ENCODE measurements around the gene ZBTB20. TPM values are rescaled to one million over a fixed set of nuclear protein-coding genes. Genes with fewer than 3 reads are reported as not detected.

The ZBTB20 gene
- polyA plus RNA-seq, 1 of the 3 experiments (the other 2 are of a cell fraction) = 0.43 TPM

GRCh38 chr3:115018694-115019093 lies 128.4 kb downstream of the ZBTB20 start:
- Histone ChIP-seq H3K4me3 (ENCODE audit: low read depth in 2 of 2, low read length in 1 of 2) (no peak overlapping the region), H3K9me2 (no peaks in the 10 kb centered on the region), H3K4me2 (no peak overlapping the region), H4K20me1 (ENCODE audit: insufficient read depth) (no peaks in the 10 kb centered on the region), H3K36me3 (replicated peaks in 1 of 2; ENCODE audit: control insufficient read depth in 1 of 2, insufficient read depth in 2 of 2, low read length in 1 of 2) (peaks cover 0 to 9% of the 10 kb centered on the region in 2 experiments), H2AFZ (ENCODE audit: low read depth) (no peak overlapping the region), H3K4me1 (ENCODE audit: control insufficient read depth in 1 of 2, insufficient read depth in 2 of 2, low read depth in 1 of 2, low read length in 1 of 2) (no peaks in the 10 kb centered on the region), H3K9ac (no peak overlapping the region), H3F3A (replicated peaks; ENCODE audit: insufficient read depth) (no peaks in the 10 kb centered on the region), H3K27me3 (ENCODE audit: insufficient read depth) (no peaks in the 10 kb centered on the region), H3K79me2 (ENCODE audit: insufficient read depth) (no peaks in the 10 kb centered on the region), H3K9me3 (peaks cover 6% of the 10 kb centered on the region), H3K27ac (ENCODE audit: low read depth in 2 of 2, low read length in 1 of 2) (no peak overlapping the region)
- CTCF ChIA-PET = no interaction called here
- no peak for DNase-seq
- no peak for TF ChIP-seq YY1 (IDR thresholded peaks at IDR 0.05; ENCODE audit: low read depth)
- TF ChIP-seq SIN3A (IDR thresholded peaks at IDR 0.05; ENCODE audit: borderline replicate concordance, low read depth, low read length) = no peak
- no peak for TF ChIP-seq MAX (IDR thresholded peaks at IDR 0.05; ENCODE audit: low read depth)
- TF ChIP-seq FOXJ3 (CRISPR knock-in tag; IDR thresholded peaks at IDR 0.05) = no peak
- TF ChIP-seq MXI1 (IDR thresholded peaks at IDR 0.05; ENCODE audit: low read depth, low read length) = no peak
- no peak for TF ChIP-seq POLR2AphosphoS5 (IDR thresholded peaks at IDR 0.05; ENCODE audit: low read depth, low read length)
- no peak for TF ChIP-seq SMC3 (IDR thresholded peaks at IDR 0.05; ENCODE audit: low read depth, low read length)
- TF ChIP-seq FOXM1 (IDR thresholded peaks at IDR 0.05; ENCODE audit: low read depth) = no peak
- POLR2A ChIA-PET = no interaction called here
- WGBS (ENCODE audit: low lambda C conversion rate) = 63% methylated on average over 2 of the region's 2 CpGs

GRCh38 chr3:115007966-115008365 lies 139.1 kb downstream of the ZBTB20 start:
- H3K9me2 ChIP-seq = 0 out of 2 replicates have a peak, but pooled peaks cover 5% of the 10 kb centered on the region
- H3K79me2 ChIP-seq (ENCODE audit: insufficient read depth) = no peaks in the 10 kb centered on the region
- ChIA-PET CTCF (interaction anchor here (0.7 kb wide), 1 partner anchor 78 kb away, joined by 3 read pairs; no protein-coding TSS in a partner anchor), POLR2A (no interaction called here)
- DNase-seq = no peak
- H3K4me3 ChIP-seq (ENCODE audit: low read depth in 2 of 2, low read length in 1 of 2) = no peak overlapping the region
- no peak overlapping the region for H3K27ac ChIP-seq (ENCODE audit: low read depth in 2 of 2, low read length in 1 of 2)
- H3K36me3 ChIP-seq (replicated peaks in 1 of 2; ENCODE audit: control insufficient read depth in 1 of 2, insufficient read depth in 2 of 2, low read length in 1 of 2) = peaks cover 0 to 6% of the 10 kb centered on the region in 2 experiments
- no peaks in the 10 kb centered on the region for H3K27me3 ChIP-seq (ENCODE audit: insufficient read depth)
- H3K4me1 ChIP-seq (ENCODE audit: control insufficient read depth in 1 of 2, insufficient read depth in 2 of 2, low read depth in 1 of 2, low read length in 1 of 2) = no peaks in the 10 kb centered on the region
- H3K4me2 ChIP-seq = no peak overlapping the region
- 64% methylated on average over 1 of the region's 1 CpG for WGBS (ENCODE audit: low lambda C conversion rate)
- no peaks in the 10 kb centered on the region for H3F3A ChIP-seq (replicated peaks; ENCODE audit: insufficient read depth)
- no peaks in the 10 kb centered on the region for H4K20me1 ChIP-seq (ENCODE audit: insufficient read depth)
- H2AFZ ChIP-seq (ENCODE audit: low read depth) = no peak overlapping the region
- H3K9ac ChIP-seq = no peak overlapping the region
- no peak for TF ChIP-seq YY1 (IDR thresholded peaks at IDR 0.05; ENCODE audit: low read depth)
- TF ChIP-seq FOSL2 (IDR thresholded peaks at IDR 0.05; ENCODE audit: borderline replicate concordance, low read depth) = no peak
- TF ChIP-seq TAF1 (IDR thresholded peaks at IDR 0.05; ENCODE audit: borderline replicate concordance, low read depth, low read length) = no peak
- TF ChIP-seq RXRA (IDR thresholded peaks at IDR 0.05; ENCODE audit: borderline replicate concordance, low read depth) = no peak
- TF ChIP-seq ELF1 (IDR thresholded peaks at IDR 0.05) = no peak
- H3K9me3 ChIP-seq = no peaks in the 10 kb centered on the region

Measured in SK-N-SH (cell line).